Keratinocyte (primary cell): ENCODE data around the gene SHROOM3. TPM values are rescaled to one million over a fixed set of nuclear protein-coding genes. Genes with fewer than 3 reads are reported as not detected.

ENCODE experiments used
- DNase-seq: peaks from one replicate; pipeline ENCODE4 v3.0.0-alpha.2; 2011; ENCODE audit warnings: low read depth, missing footprints, low spot score
- FAIRE-seq: peaks from 2 replicates; lab custom pipeline; 2011; peaks lifted over from hg19 to GRCh38; lab: Jason Lieb, UNC
- H2AFZ ChIP-seq: 2 replicates; pipeline ENCODE4 v1.6.0; 2012; ENCODE audit warnings: low read length, control low read depth, inconsistent platforms; ENCODE audit not compliant: control insufficient read depth
- H3K27ac ChIP-seq: 2 replicates; pipeline ENCODE4 v1.5.1; 2011; ENCODE audit warnings: low read length; ENCODE audit not compliant: control insufficient read depth, insufficient read depth
- H3K27me3 ChIP-seq: 3 replicates; pipeline ENCODE4 v1.6.0; 2011; ENCODE audit warnings: low read length; ENCODE audit not compliant: control insufficient read depth, insufficient read depth; ENCODE audit errors: extremely low read depth
- H3K36me3 ChIP-seq, 2 experiments: 2 replicates in 1 of 2; 3 replicates in 1 of 2; pipeline ENCODE4 v1.5.1; 2011; ENCODE audit warnings: low read length in 2 of 2, mild to moderate bottlenecking in 1 of 2; ENCODE audit not compliant: control insufficient read depth in 2 of 2, insufficient read depth in 2 of 2; ENCODE audit errors: extremely low read depth in 1 of 2
- H3K4me1 ChIP-seq: 3 replicates; pipeline ENCODE4 v1.5.1; 2011; ENCODE audit warnings: low read length; ENCODE audit not compliant: control insufficient read depth, insufficient read depth; ENCODE audit errors: extremely low read depth
- H3K4me2 ChIP-seq: 3 replicates; pipeline ENCODE4 v1.6.0; 2011; ENCODE audit warnings: low read depth, low read length; ENCODE audit not compliant: control insufficient read depth, insufficient read depth; ENCODE audit errors: extremely low read depth
- H3K4me3 ChIP-seq, 3 experiments: fragments of 200-600 bp in 1 of 3; sonication (generic) in 1 of 3; 2 replicates in 2 of 3; 3 replicates in 1 of 3; pipeline ENCODE4 v1.5.1; 2011 to 2016; ENCODE audit warnings: low read length in 3 of 3, mild to moderate bottlenecking in 3 of 3, control low read depth in 2 of 3, inconsistent platforms in 1 of 3, low read depth in 1 of 3, mixed read lengths in 1 of 3, mixed run types in 1 of 3, moderate library complexity in 1 of 3; ENCODE audit not compliant: control insufficient read depth in 2 of 3, insufficient read depth in 2 of 3; ENCODE audit errors: extremely low read depth in 1 of 3
- H3K79me2 ChIP-seq: 2 replicates; pipeline ENCODE4 v1.6.0; 2012; ENCODE audit warnings: low read length; ENCODE audit not compliant: control insufficient read depth, insufficient read depth
- H3K9ac ChIP-seq: 3 replicates; pipeline ENCODE4 v1.6.0; 2011; ENCODE audit warnings: low read length; ENCODE audit not compliant: control insufficient read depth, insufficient read depth; ENCODE audit errors: extremely low read depth
- H3K9me1 ChIP-seq: 3 replicates; pipeline ENCODE4 v1.6.0; 2011; ENCODE audit warnings: low read length; ENCODE audit not compliant: control insufficient read depth, insufficient read depth; ENCODE audit errors: extremely low read depth
- H3K9me3 ChIP-seq: 2 replicates; pipeline ENCODE4 v1.5.1; 2012; ENCODE audit warnings: low read depth, low read length; ENCODE audit not compliant: control insufficient read depth
- H4K20me1 ChIP-seq: 3 replicates; pipeline ENCODE4 v1.6.0; 2011; ENCODE audit warnings: low read length; ENCODE audit not compliant: control insufficient read depth, insufficient read depth; ENCODE audit errors: extremely low read depth
- CTCF ChIP-seq, 3 experiments: IDR thresholded peaks in 1 of 3; conservative IDR thresholded peaks in 1 of 3; optimal IDR thresholded peaks in 1 of 3; 2 replicates in 2 of 3; 3 replicates in 1 of 3; pipeline versions ENCODE3 to v1.5.1; 2011; ENCODE audit warnings: low read length in 3 of 3, mild to moderate bottlenecking in 3 of 3, moderate library complexity in 2 of 3, control low read depth in 1 of 3, inconsistent platforms in 1 of 3; ENCODE audit not compliant: insufficient read depth in 2 of 3; ENCODE audit errors: extremely low read depth in 1 of 3
- EZH2 ChIP-seq: IDR thresholded peaks from one replicate; pipeline ENCODE4 v1.6.1; 2012; ENCODE audit warnings: inconsistent platforms, mild to moderate bottlenecking, low read length, moderate library complexity
- dilution Hi-C: fragments of 300-500 bp; cut with MboI; formaldehyde crosslinking; loops from one replicate; pipeline ENCODE4 v1.7.0; 2020; ENCODE audit warnings: low sequenced_read_pairs; ENCODE audit not compliant: extremely low pct_ligation_motif_present
- polyA plus RNA-seq, 5 experiments: library from polyadenylated mRNA; depleted of rRNA in 3 of 5; stranded (reverse) in 3 of 5; stranded (forward) in 1 of 5; unstranded in 1 of 5; fragments of >200 nt; gene quantifications; 1 replicate in 1 of 5; 2 replicates in 3 of 5; 3 replicates in 1 of 5; pipeline versions ENCODE4 v1.2.1 to v1.2.3, GENCODE V29; 2011 to 2012; ENCODE audit warnings: missing spikeins in 2 of 5, low read depth in 1 of 5, low replicate concordance in 1 of 5

SHROOM3 gene
- polyA plus RNA-seq, 1 donor (not counting 4 experiments of a cell fraction or from before 2014, with no cell fraction given) = 4.9 TPM

- dilution Hi-C loops = no loop called here
- no peak for FAIRE-seq
Observed at GRCh38 chr4:76549765-76550164, 114.7 kb downstream of the SHROOM3 start.

GRCh38 chr4:76550966-76551780, 116.1 kb downstream of the SHROOM3 start:
- no peaks in the 10 kb centered on the region for H4K20me1 ChIP-seq
- no peak overlapping the region for H3K4me3 ChIP-seq
- no peak for DNase-seq
- H3K9me3 ChIP-seq = no peaks in the 10 kb centered on the region
- no peaks in the 10 kb centered on the region for H3K9me1 ChIP-seq
- no peak overlapping the region for H3K9ac ChIP-seq
- peaks cover 11% of the 10 kb centered on the region for H3K4me1 ChIP-seq
- TF ChIP-seq CTCF (optimal IDR thresholded peaks at IDR 0.05 in 1 of 3, IDR thresholded peaks at IDR 0.05 in 1 of 3, conservative IDR thresholded peaks at IDR 0.05 in 1 of 3; ENCODE audit: extremely low read depth in 1 of 3, insufficient read depth in 2 of 3, low read length in 3 of 3) (no peak), EZH2 (no peak)
- H2AFZ ChIP-seq = no peak overlapping the region
- dilution Hi-C loops = no loop called here
- no peak overlapping the region for H3K27ac ChIP-seq
- no peaks in the 10 kb centered on the region for H3K36me3 ChIP-seq
- H3K79me2 ChIP-seq = no peaks in the 10 kb centered on the region
- no peak for FAIRE-seq
- no peaks in the 10 kb centered on the region for H3K27me3 ChIP-seq
- no peak overlapping the region for H3K4me2 ChIP-seq

More at GRCh38 chr4:76549765-76550164, 114.7 kb downstream of the SHROOM3 start:
- Histone ChIP-seq H3K4me1 (peaks cover 11% of the 10 kb centered on the region), H2AFZ (no peak overlapping the region), H3K4me2 (no peak overlapping the region), H3K79me2 (no peaks in the 10 kb centered on the region), H3K9me3 (no peaks in the 10 kb centered on the region), H4K20me1 (no peaks in the 10 kb centered on the region), H3K9ac (no peak overlapping the region), H3K27me3 (no peaks in the 10 kb centered on the region), H3K27ac (no peak overlapping the region), H3K4me3 (no peak overlapping the region), H3K9me1 (no peaks in the 10 kb centered on the region), H3K36me3 (no peaks in the 10 kb centered on the region)
- TF ChIP-seq CTCF (optimal IDR thresholded peaks at IDR 0.05 in 1 of 3, IDR thresholded peaks at IDR 0.05 in 1 of 3, conservative IDR thresholded peaks at IDR 0.05 in 1 of 3; ENCODE audit: extremely low read depth in 1 of 3, insufficient read depth in 2 of 3, low read length in 3 of 3) = no peak
- no peak for TF ChIP-seq EZH2
- DNase-seq = no peak
